HEK293 (cell line): ENCODE measurements around the gene IGFL1.

ENCODE experiments used
- CTCF ChIP-seq: fragments of 450-650 bp; formaldehyde crosslinking; IDR thresholded peaks from 2 replicates; pipeline ENCODE4 v1.5.1; 2016; ENCODE audit warnings: missing biosample characterization, missing genetic modification characterization
- HOXD13 ChIP-seq: sonication (generic); formaldehyde crosslinking; IDR thresholded peaks from 2 replicates; pipeline ENCODE4 v1.8.0; 2022; ENCODE audit warnings: missing genetic modification reagents, borderline replicate concordance
- PBX3 ChIP-seq: sonication (generic); formaldehyde crosslinking; IDR thresholded peaks from 2 replicates; pipeline ENCODE4 v1.8.1; 2022; ENCODE audit warnings: mild to moderate bottlenecking, moderate library complexity, missing genetic modification reagents
- TSHZ1 ChIP-seq: fragments of 450-650 bp; formaldehyde crosslinking; IDR thresholded peaks from 2 replicates; pipeline ENCODE4 v1.5.1; 2016; ENCODE audit warnings: missing biosample characterization, missing genetic modification characterization, borderline replicate concordance
- ZBTB7A ChIP-seq: fragments of 450-650 bp; formaldehyde crosslinking; IDR thresholded peaks from 2 replicates; pipeline ENCODE4 v1.5.1; 2016; ENCODE audit warnings: low read depth, missing biosample characterization, missing genetic modification characterization
- ZNF10 ChIP-seq: fragments of 450-650 bp; formaldehyde crosslinking; IDR thresholded peaks from 2 replicates; pipeline ENCODE4 v1.5.1; 2017; ENCODE audit warnings: missing biosample characterization, missing genetic modification characterization
- ZNF112 ChIP-seq: fragments of 450-650 bp; formaldehyde crosslinking; IDR thresholded peaks from 2 replicates; pipeline ENCODE4 v1.5.0; 2017; ENCODE audit warnings: missing biosample characterization, missing genetic modification characterization
- ZNF121 ChIP-seq: fragments of 450-650 bp; formaldehyde crosslinking; IDR thresholded peaks from 2 replicates; pipeline ENCODE4 v1.5.1; 2016; ENCODE audit warnings: missing biosample characterization, missing genetic modification characterization
- ZNF175 ChIP-seq: fragments of 450-650 bp; formaldehyde crosslinking; IDR thresholded peaks from 2 replicates; pipeline ENCODE4 v1.5.1; 2016; ENCODE audit warnings: missing biosample characterization, missing genetic modification characterization
- ZNF449 ChIP-seq: fragments of 450-650 bp; formaldehyde crosslinking; IDR thresholded peaks from 2 replicates; pipeline ENCODE4 v1.5.1; 2017; ENCODE audit warnings: missing biosample characterization, mild to moderate bottlenecking, missing genetic modification characterization, moderate library complexity
- ZNF549 ChIP-seq: fragments of 450-650 bp; IDR thresholded peaks from 2 replicates; pipeline ENCODE4 v1.5.1; 2018; ENCODE audit warnings: missing biosample characterization, missing genetic modification characterization, mild to moderate bottlenecking, inconsistent platforms, moderate library complexity
- ZNF555 ChIP-seq: fragments of 450-650 bp; formaldehyde crosslinking; conservative IDR thresholded peaks from 2 replicates; pipeline ENCODE4 v1.5.1; 2017; ENCODE audit warnings: missing biosample characterization, mild to moderate bottlenecking, missing genetic modification characterization, inconsistent platforms
- ZNF639 ChIP-seq: fragments of 450-650 bp; formaldehyde crosslinking; IDR thresholded peaks from 2 replicates; pipeline ENCODE4 v1.5.1; 2016; ENCODE audit warnings: missing biosample characterization, missing genetic modification characterization
- ZNF692 ChIP-seq: fragments of 450-650 bp; formaldehyde crosslinking; IDR thresholded peaks from 2 replicates; pipeline ENCODE4 v1.5.1; 2016; ENCODE audit warnings: missing biosample characterization, missing genetic modification characterization

- TF ChIP-seq ZNF555 (tag by site-specific recombination) (no peak), ZNF692 (no peak), ZNF639 (tag by site-specific recombination) (no peak), ZNF121 (tag by site-specific recombination) (no peak), CTCF (tag by site-specific recombination) (no peak), ZNF112 (tag by site-specific recombination) (no peak), ZNF10 (tag by site-specific recombination) (no peak), PBX3 (CRISPR knock-in tag) (no peak), ZNF449 (tag by site-specific recombination) (no peak), ZBTB7A (tag by site-specific recombination) (no peak), ZNF549 (no peak), ZNF175 (tag by site-specific recombination) (no peak), HOXD13 (CRISPR knock-in tag) (no peak), TSHZ1 (no peak)
These were observed 33.0 kb upstream of the IGFL1 start for GRCh38 chr19:46196410-46197124.
